Glomerular visceral epithelial cell (primary cell): ENCODE results near the gene DTD1.

ENCODE experiments used
- DNase-seq: peaks from one replicate; pipeline ENCODE4 v3.0.0-alpha.2; 2016; ENCODE audit errors: extremely low spot score

DTD1 gene

DNA sequence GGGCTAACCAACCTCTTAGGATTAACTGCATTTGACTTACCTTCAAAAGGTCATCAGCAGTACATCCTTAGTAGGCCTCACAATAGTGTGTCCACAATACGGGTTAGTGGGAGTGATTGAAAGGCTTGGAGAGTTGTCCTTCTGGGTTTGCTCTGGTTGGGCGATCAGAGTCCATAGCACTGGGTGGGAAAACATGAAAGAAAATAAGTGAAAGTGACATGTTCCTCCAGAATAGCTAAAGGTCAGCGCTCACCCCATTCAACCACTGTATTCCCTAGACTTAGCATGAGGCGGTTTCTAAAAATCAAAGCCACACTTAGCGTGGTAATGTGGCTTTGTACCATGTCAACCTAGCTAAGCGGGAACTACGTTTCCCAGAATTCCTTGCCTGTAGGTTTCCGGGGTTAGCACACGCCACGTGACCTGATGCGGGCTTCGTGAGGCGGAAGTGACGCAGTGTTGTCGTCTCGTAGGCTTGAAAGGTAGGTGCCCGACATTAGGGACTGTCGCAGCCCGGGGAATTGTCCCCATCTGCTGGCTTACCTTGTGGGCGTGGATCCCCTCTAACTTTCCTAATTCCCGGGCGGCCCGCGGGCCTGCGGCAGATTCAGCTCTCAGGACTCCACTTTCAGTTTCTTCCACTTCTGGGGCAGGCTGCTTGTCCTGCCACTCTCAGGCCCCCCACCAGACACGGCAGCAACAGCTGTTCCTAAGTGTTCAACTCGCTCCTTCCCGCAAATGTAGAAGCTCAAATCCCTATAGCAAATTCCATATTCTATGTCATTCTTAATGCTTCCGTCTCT is 206.0 kb downstream of the DTD1 start:
- peak; percentile 86 for DNase-seq

DNA sequence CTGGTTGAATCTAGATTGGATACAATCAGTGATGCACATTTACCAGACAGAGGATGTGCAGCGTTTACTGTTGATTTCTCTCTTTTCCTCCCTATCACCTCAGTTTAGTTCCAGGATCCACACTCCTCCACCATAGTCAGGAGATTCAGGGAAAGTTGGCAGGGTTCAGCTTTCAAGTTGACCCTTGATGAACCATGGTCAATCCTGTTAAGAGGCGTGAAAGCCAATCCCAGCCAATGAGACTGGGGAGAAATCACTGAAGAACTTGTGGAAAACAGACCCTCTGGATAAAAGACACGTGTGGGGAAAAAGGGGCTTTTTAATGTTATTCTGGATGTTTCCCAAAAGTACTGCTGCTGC is 206.6 kb downstream of the DTD1 start:
- DNase-seq, result no peak

DNA sequence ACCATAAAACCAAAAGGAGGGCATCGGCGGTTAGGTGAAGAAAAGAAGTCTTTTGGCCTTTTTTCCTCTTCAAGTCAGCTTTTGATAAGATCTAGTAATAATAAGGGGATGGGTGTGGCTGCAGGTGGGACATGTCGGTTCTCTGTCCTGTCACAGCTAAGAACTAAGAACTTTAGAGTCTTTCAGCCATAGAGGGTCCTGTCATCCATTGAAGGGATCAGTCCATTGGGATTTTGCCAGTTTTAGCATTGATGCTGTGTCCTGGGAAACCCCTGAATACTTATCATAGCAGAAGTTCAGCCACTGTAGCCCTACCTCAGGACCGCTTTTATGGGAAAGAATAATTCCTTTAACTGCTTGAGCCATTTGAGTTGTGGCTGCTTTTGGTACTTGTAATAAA is 207.5 kb downstream of the DTD1 start:
- DNase-seq, result no peak

DNA sequence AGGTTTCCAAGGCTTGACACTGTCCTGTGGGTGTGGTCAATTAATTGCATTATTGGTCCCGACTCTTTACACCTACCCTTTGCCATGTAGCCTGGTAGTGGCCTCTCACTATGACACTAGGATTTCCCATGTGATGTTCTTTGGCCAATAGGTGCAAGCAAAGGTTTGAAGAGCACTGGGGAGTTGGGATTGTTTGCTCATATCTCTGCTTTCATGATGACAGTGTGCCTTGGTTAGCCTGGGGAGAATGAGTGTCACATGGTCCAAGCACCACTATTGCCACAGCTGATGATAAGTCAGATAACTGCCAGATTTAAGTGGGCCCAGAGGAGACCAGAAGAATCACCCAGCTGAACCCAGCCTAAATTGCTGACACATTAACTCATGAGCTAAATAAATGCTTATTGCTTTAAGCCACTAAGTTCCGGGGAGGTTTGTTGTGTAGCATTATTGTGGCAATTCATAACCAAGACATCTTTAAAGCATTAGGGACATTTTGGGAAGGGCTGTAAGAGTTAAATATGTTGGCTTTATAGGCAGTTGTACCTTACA is 208.5 kb downstream of the DTD1 start:
- DNase-seq, result no peak

DNA sequence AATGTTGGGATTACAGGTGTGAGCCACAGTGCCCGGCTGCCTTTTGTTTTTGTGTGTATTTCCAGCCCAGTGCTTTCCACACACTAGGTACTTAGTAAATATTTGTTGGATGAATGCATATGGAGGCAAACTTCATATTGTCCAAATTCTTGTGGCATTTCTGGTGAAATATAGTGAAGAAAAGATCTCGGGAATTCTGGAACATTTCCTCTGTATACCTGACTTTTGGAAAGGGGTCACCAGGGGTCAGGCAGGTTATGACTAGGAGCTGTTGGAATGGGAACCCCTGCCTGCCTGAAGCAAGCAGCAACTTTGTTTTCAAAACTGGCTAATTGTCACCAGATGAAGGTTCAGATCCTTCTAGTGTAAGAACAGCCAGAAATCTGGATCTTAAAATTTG is 213.7 kb downstream of the DTD1 start:
- no peak for DNase-seq

DNA sequence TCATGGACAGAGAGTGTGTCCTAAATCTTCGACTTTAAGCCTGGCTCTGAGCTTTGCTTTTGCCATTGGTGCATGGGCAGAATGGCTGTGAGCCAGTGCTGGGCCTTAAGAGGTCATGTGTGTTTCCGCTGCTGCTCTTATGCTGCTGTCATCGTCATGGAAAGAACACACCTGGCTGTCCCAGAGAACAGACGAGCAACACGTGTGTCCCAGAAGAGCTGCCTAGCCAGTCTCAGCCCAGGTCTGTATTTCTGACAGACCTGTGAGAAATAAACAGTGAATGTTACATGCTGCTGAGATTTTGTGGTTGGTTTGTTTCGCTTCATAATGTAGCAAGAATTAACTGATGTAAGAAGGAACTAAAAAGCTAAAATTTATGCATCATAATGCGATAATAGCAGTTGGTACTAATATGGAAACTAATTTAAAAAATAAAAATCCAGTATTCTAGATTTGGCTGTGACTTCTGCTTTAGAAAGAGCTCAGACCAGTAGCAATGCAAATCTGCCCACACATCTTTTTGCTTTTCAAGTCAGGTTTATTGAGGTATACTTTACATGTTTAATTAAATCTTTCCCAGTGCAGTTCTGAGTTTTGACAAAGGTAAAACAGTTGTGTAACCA is 214.3 kb downstream of the DTD1 start:
- no peak for DNase-seq

DNA sequence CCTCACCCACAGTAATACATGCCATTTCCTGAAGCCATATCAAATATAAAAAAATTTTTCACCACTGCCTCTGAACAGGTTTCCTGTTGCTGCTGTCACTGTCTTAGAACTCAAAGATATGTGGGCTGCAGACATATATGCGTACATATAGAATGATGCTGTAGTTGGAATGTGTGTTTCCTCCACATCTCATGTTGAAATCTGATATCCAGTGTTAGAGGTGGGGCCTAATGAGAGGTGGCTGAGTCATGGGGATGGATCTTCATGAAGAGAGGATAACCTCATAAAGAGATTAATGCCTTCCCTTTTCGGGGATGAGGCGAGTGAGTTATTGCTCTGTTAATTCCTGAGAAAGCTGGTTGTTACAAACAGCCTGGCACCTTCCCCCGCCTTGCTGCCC is 218.0 kb downstream of the DTD1 start:
- DNase-seq, result peak; percentile 24

DNA sequence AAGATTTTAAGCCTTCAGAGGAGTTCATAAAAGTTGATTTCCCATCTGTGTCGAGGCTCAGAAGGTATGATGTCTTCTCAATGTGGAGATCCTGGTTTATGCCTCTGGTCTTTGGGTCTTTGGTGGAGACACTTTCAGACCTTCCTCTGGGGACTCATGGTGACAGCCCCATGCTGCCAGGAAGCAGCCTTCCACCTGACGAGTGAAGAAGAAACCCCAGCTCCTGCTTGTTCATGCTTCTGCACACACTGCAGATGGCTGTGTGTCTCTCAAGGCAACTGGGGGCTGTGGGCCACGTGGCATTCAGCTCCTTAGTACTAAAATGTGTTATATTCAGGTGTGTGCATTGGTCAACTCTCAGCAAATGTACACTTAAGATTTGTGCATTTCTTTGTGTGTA is 220.9 kb downstream of the DTD1 start:
- no peak for DNase-seq

DNA sequence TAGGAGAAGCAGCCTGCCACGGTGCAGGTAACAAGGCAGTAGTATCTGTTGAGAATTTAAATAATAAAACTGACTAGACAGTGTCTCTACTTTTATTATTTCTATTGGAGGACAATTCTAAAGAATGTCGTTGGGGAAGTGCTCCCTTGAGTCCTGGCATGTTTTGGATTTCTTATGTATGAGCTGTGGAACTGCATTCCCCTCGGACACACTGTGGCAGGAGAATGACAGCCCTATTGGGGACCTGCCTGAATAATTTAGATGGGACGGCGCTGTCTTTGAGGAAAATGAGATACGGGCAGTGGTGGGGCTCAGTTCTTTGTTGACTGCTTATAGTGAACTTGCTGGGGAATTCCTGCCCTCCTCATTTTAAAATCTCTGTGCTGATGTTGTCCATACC is 223.3 kb downstream of the DTD1 start:
- DNase-seq, result no peak

DNA sequence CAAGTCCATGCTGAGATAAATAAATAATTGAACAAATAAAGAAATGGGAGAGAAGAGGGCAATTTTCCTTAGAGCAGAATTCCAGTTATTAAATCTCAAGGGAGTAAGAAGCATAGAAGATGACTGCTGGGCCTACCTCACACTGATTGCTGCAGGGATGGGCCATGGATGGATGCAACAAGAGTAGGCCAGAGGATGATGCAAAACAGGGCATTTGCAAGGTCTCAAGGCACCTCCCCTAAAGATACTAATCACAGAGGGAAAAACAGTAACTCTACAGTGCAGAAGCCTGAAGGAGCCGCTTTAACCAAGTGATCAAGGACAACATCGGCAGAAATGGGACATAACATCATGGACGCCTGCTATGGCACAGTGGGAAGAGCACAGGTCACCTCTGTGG is 224.1 kb downstream of the DTD1 start:
- DNase-seq, result no peak

DNA sequence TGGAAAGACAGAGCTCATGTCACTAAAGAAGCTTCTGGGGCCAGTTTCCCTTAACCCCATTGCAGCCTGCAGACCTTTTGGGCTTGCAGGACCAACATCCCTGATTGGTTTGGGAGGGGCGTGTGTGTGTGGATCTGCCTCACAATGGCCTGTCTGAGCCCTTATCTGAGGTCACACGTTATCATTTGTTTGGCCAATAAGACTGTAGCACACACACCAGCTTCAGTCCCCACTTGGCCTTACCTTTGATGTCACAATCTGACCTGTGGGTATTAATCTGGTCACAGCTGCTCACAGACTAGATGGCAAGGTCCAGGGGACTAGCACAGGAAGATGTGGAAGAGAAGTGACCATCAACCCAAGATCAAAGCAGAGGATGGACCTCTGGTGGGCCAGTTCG is 225.6 kb downstream of the DTD1 start, which contains the start of gene SCP2D1:
TSS of gene SCP2D1 (plus strand) at position 301 of the 400 bp plus-strand sequence. CDS start at position 334, 33 bp downstream.
- no peak for DNase-seq

DNA sequence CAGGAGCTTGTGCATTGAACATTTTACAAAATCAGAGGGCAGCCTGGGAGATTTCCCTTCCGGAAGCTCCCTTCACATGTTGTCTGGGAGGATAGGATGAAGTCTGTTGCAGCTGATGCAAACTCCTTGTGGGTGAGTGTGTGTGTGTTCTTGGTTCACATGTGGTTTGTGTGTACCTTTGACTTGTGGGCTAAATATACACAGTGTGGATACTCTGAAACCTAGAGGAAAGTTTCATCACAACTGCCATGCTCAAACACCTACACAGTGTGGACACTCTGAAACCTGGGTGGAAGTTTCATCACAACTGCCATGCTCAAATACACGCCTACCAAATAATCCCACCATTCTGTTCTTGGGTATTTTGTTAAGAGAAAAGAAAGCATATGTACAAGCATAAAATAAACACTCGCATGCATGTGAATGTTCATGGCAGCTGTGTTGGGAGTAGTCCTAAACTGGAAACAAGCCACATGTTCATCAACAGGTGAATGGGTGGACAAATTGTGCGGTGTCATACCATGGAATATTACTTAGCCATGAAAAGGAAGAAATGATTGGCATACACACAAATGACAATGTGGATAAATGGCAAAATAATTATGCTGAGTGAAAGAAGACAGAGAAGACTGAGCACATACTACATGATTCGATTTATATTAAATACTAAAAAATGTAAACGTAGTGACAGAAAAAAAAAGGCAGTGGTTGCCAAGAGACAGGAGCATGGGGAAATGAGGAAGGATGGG is 227.5 kb downstream of the DTD1 start:
- DNase-seq, result no peak
